HEK293 (cell line): Measurements from ENCODE around the gene SSTR5.

Experiments used
- CTCF ChIA-PET: fragments of 350-600 bp; formaldehyde crosslinking; extraction: SDS; loops from one replicate; lab custom pipeline; 2021; ENCODE audit warnings: antibody characterized with exemption; lab: Yijun Ruan, JAX
- POLR2A ChIA-PET: fragments of 300-600 bp; formaldehyde crosslinking; extraction: SDS; loops from one replicate; lab custom pipeline; 2020; ENCODE audit warnings: antibody characterized with exemption, inconsistent platforms; lab: Yijun Ruan, JAX
- H3K27ac ChIP-seq: fragments of 200-500 bp; sonication (Bioruptor generic); 2 replicates; pipeline ENCODE4 v1.5.1; 2014; ENCODE audit warnings: low read depth, low read length, control low read depth, inconsistent platforms; ENCODE audit errors: extremely low read depth
- H3K36me3 ChIP-seq, 2 experiments: fragments of 200-500 bp in 1 of 2; sonication (Bioruptor generic) in 1 of 2; 1 replicate in 1 of 2; 2 replicates in 1 of 2; pipeline ENCODE4 v1.5.1; 2014 to 2017; ENCODE audit warnings: inconsistent platforms in 2 of 2, low read length in 2 of 2; ENCODE audit not compliant: control insufficient read depth in 2 of 2, insufficient read depth in 1 of 2
- H3K4me1 ChIP-seq: fragments of 200-500 bp; sonication (Bioruptor generic); 2 replicates; pipeline ENCODE4 v1.5.1; 2014; ENCODE audit warnings: mild to moderate bottlenecking, low read length, inconsistent platforms; ENCODE audit not compliant: control insufficient read depth, insufficient read depth
- H3K4me3 ChIP-seq: 2 replicates; pipeline ENCODE4 v1.5.1; 2011; ENCODE audit warnings: low read depth, mild to moderate bottlenecking, control low read depth, low read length, moderate library complexity
- H3K9me3 ChIP-seq: fragments of 200-500 bp; sonication (Bioruptor generic); 2 replicates; pipeline ENCODE4 v1.5.1; 2014; ENCODE audit warnings: low read depth, low read length, inconsistent platforms; ENCODE audit not compliant: control insufficient read depth, insufficient read depth
- BCL11A ChIP-seq: fragments of 450-650 bp; formaldehyde crosslinking; IDR thresholded peaks from 2 replicates; pipeline ENCODE4 v1.5.1; 2016; ENCODE audit warnings: low read depth, missing biosample characterization, missing genetic modification characterization
- GLIS1 ChIP-seq: fragments of 450-650 bp; formaldehyde crosslinking; IDR thresholded peaks from 2 replicates; pipeline ENCODE4 v1.5.1; 2016; ENCODE audit warnings: missing biosample characterization, missing genetic modification characterization
- GLIS2 ChIP-seq: fragments of 450-650 bp; formaldehyde crosslinking; IDR thresholded peaks from 2 replicates; pipeline ENCODE4 v1.5.1; 2016; ENCODE audit warnings: missing biosample characterization, missing genetic modification characterization
- KLF1 ChIP-seq: fragments of 450-650 bp; formaldehyde crosslinking; IDR thresholded peaks from 2 replicates; pipeline ENCODE4 v1.5.1; 2016; ENCODE audit warnings: missing biosample characterization, missing genetic modification characterization
- SCRT1 ChIP-seq: fragments of 450-650 bp; formaldehyde crosslinking; IDR thresholded peaks from 2 replicates; pipeline ENCODE4 v1.5.1; 2016; ENCODE audit warnings: missing biosample characterization, missing genetic modification characterization, borderline replicate concordance
- SCRT2 ChIP-seq: fragments of 450-650 bp; formaldehyde crosslinking; IDR thresholded peaks from 2 replicates; pipeline ENCODE4 v1.5.1; 2016; ENCODE audit warnings: missing biosample characterization, missing genetic modification characterization
- SP2 ChIP-seq: fragments of 450-650 bp; formaldehyde crosslinking; IDR thresholded peaks from 2 replicates; pipeline ENCODE4 v1.5.1; 2016; ENCODE audit warnings: missing biosample characterization, missing genetic modification characterization
- SP3 ChIP-seq: fragments of 450-650 bp; formaldehyde crosslinking; IDR thresholded peaks from 2 replicates; pipeline ENCODE4 v1.5.1; 2016; ENCODE audit warnings: missing biosample characterization, missing genetic modification characterization
- ZBTB7A ChIP-seq: fragments of 450-650 bp; formaldehyde crosslinking; IDR thresholded peaks from 2 replicates; pipeline ENCODE4 v1.5.1; 2016; ENCODE audit warnings: low read depth, missing biosample characterization, missing genetic modification characterization
- ZIC2 ChIP-seq: fragments of 450-650 bp; formaldehyde crosslinking; IDR thresholded peaks from 2 replicates; pipeline ENCODE4 v1.5.1; 2016; ENCODE audit warnings: missing biosample characterization, missing genetic modification characterization
- ZNF10 ChIP-seq: fragments of 450-650 bp; formaldehyde crosslinking; IDR thresholded peaks from 2 replicates; pipeline ENCODE4 v1.5.1; 2017; ENCODE audit warnings: missing biosample characterization, missing genetic modification characterization
- ZNF394 ChIP-seq: fragments of 450-650 bp; formaldehyde crosslinking; IDR thresholded peaks from 2 replicates; pipeline ENCODE4 v1.5.1; 2016; ENCODE audit warnings: missing biosample characterization, missing genetic modification characterization, mild to moderate bottlenecking, moderate library complexity, borderline replicate concordance
- ZNF529 ChIP-seq: fragments of 450-650 bp; formaldehyde crosslinking; IDR thresholded peaks from 2 replicates; pipeline ENCODE4 v1.5.1; 2017; ENCODE audit warnings: missing genetic modification characterization, missing biosample characterization; ENCODE audit not compliant: insufficient replicate concordance
- ZNF544 ChIP-seq: fragments of 450-650 bp; formaldehyde crosslinking; IDR thresholded peaks from 2 replicates; pipeline ENCODE4 v1.5.0; 2017; ENCODE audit warnings: missing biosample characterization, missing genetic modification characterization
- ZNF600 ChIP-seq: fragments of 450-650 bp; formaldehyde crosslinking; IDR thresholded peaks from 2 replicates; pipeline ENCODE4 v1.5.1; 2016; ENCODE audit warnings: missing biosample characterization, missing genetic modification characterization
- ZNF701 ChIP-seq: fragments of 450-650 bp; formaldehyde crosslinking; IDR thresholded peaks from 2 replicates; pipeline ENCODE4 v1.5.1; 2016; ENCODE audit warnings: missing biosample characterization, missing genetic modification characterization
- TF ChIP-seq, protein P1 (sequence below): fragments of 450-650 bp; formaldehyde crosslinking; IDR thresholded peaks from 2 replicates; pipeline ENCODE4 v1.5.1; 2016; ENCODE audit warnings: missing biosample characterization, missing genetic modification characterization
- TF ChIP-seq, protein P2 (sequence below): fragments of 450-650 bp; formaldehyde crosslinking; IDR thresholded peaks from 2 replicates; pipeline ENCODE4 v1.5.1; 2017; ENCODE audit warnings: missing biosample characterization, missing genetic modification characterization
- TF ChIP-seq, protein P3 (sequence below): fragments of 450-650 bp; formaldehyde crosslinking; IDR thresholded peaks from 2 replicates; pipeline ENCODE4 v1.5.1; 2016; ENCODE audit warnings: missing biosample characterization, missing genetic modification characterization

SSTR5 gene

DNA sequence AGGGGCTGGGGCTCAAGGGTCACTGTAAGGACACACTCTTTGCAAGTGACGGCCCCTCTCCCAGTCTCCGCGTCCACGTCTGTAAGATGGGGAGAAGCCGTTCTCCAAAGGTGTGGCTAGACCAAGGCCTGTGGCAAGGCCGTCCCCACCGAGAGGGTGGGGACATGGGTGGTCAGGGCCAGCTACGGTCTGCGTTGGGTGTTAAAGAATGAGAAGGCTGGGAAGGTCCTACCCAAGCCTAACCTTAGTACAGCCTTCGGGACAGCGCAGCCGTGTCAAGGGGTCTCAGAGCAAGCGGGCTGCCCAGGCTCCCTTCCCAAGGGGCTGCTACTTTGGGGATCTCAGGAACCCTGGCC, 21.6 kb downstream of the SSTR5 start:
- Histone ChIP-seq H3K27ac (no peak overlapping the region), H3K4me3 (no peak overlapping the region), H3K4me1 (no peaks in the 10 kb centered on the region), H3K9me3 (no peaks in the 10 kb centered on the region), H3K36me3 (no peaks in the 10 kb centered on the region)
- ChIA-PET POLR2A (no interaction called here), CTCF (no interaction called here)
- TF ChIP-seq SP2 (peak; percentile 52; the same call in 1 of the 2 replicates), ZNF701 (tag by site-specific recombination) (no peak), ZNF600 (tag by site-specific recombination) (peak; percentile 46; the same call in 1 of the 2 replicates), ZNF529 (no peak), BCL11A (peak; percentile 40; the same call in 1 of the 2 replicates), ZBTB7A (tag by site-specific recombination) (no peak)
- TF ChIP-seq, protein P1, sequence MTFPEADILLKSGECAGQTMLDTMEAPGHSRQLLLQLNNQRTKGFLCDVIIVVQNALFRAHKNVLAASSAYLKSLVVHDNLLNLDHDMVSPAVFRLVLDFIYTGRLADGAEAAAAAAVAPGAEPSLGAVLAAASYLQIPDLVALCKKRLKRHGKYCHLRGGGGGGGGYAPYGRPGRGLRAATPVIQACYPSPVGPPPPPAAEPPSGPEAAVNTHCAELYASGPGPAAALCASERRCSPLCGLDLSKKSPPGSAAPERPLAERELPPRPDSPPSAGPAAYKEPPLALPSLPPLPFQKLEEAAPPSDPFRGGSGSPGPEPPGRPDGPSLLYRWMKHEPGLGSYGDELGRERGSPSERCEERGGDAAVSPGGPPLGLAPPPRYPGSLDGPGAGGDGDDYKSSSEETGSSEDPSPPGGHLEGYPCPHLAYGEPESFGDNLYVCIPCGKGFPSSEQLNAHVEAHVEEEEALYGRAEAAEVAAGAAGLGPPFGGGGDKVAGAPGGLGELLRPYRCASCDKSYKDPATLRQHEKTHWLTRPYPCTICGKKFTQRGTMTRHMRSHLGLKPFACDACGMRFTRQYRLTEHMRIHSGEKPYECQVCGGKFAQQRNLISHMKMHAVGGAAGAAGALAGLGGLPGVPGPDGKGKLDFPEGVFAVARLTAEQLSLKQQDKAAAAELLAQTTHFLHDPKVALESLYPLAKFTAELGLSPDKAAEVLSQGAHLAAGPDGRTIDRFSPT (tag by site-specific recombination): peak; percentile 17; the same call in 1 of the 2 replicates

DNA sequence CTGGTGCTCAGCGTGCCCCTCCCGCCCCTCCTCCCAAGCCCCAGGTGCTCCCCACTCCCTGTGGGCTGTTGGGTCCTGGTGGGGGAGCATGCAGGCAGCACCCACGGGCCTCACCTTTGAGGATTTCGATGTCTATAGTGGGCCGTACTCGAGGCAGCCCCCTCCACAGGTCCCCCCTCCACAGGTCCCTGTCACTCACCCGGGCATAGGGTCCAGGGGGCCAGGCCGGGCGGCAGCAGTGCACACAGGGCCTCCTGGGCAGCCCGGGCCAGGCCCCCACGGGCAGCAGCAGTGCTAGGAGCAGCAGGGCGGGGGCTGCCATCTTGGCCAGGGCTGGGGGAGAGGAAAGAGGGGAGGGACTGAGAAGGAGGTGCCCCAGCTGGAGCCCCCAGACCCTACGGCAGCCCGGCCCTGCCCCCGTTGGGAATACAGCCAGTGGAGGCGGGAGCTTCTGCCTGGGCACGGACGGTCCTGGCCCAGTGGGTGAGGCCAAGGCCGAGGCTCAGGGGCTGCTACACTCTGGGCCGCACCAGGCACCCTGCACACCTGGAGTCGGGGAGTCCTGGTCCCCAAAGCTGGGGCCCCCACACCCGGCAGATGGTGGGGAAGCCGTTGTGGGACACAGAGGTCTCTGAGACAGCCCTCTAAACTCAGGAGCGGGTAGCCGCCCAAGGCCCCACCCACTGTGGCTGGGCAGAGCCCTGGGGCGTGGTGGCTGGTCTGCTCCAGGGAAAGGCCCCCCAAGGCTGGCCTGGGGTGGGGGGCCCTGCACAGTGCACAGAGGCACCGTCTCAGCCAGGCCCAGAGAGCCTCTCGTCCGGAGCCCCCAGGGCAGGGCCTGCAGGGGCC, 22.3 kb downstream of the SSTR5 start:
- CTCF ChIA-PET: no interaction called here

More for the DNA sequence above, 22.3 kb downstream of the SSTR5 start:
- no peak overlapping the region for H3K4me3 ChIP-seq
- H3K27ac ChIP-seq: no peak overlapping the region
- H3K36me3 ChIP-seq: no peaks in the 10 kb centered on the region
- no peaks in the 10 kb centered on the region for H3K9me3 ChIP-seq
- TF ChIP-seq ZNF10 (no peak), ZNF394 (tag by site-specific recombination) (0 out of 2 replicates have a peak, but pooled peaks have one; percentile 46), ZNF544 (tag by site-specific recombination) (no peak), SCRT2 (peak; percentile 64), GLIS1 (tag by site-specific recombination) (peak; percentile 57; the same call in 1 of the 2 replicates), SCRT1 (tag by site-specific recombination) (0 out of 2 replicates have a peak, but pooled peaks have one; percentile 42), KLF1 (tag by site-specific recombination) (peak; percentile 93), SP3 (peak; percentile 20; the same call in 1 of the 2 replicates), GLIS2 (0 out of 2 replicates have a peak, but pooled peaks have one; percentile 37), SP2 (peak; percentile 18), ZIC2 (tag by site-specific recombination) (0 out of 2 replicates have a peak, but pooled peaks have one; percentile 47)
- TF ChIP-seq, protein P2, sequence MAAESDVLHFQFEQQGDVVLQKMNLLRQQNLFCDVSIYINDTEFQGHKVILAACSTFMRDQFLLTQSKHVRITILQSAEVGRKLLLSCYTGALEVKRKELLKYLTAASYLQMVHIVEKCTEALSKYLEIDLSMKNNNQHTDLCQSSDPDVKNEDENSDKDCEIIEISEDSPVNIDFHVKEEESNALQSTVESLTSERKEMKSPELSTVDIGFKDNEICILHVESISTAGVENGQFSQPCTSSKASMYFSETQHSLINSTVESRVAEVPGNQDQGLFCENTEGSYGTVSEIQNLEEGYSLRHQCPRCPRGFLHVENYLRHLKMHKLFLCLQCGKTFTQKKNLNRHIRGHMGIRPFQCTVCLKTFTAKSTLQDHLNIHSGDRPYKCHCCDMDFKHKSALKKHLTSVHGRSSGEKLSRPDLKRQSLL (tag by site-specific recombination): no peak
- TF ChIP-seq, protein P3, sequence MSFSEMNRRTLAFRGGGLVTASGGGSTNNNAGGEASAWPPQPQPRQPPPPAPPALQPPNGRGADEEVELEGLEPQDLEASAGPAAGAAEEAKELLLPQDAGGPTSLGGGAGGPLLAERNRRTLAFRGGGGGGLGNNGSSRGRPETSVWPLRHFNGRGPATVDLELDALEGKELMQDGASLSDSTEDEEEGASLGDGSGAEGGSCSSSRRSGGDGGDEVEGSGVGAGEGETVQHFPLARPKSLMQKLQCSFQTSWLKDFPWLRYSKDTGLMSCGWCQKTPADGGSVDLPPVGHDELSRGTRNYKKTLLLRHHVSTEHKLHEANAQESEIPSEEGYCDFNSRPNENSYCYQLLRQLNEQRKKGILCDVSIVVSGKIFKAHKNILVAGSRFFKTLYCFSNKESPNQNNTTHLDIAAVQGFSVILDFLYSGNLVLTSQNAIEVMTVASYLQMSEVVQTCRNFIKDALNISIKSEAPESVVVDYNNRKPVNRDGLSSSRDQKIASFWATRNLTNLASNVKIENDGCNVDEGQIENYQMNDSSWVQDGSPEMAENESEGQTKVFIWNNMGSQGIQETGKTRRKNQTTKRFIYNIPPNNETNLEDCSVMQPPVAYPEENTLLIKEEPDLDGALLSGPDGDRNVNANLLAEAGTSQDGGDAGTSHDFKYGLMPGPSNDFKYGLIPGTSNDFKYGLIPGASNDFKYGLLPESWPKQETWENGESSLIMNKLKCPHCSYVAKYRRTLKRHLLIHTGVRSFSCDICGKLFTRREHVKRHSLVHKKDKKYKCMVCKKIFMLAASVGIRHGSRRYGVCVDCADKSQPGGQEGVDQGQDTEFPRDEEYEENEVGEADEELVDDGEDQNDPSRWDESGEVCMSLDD: 0 out of 2 replicates have a peak, but pooled peaks have one; percentile 1
- TF ChIP-seq, protein P1 (tag by site-specific recombination): peak; percentile 22; the same call in 1 of the 2 replicates
- TF ChIP-seq, all 188 proteins: peak for 11
- POLR2A ChIA-PET: no interaction called here
- H3K4me1 ChIP-seq: no peaks in the 10 kb centered on the region
